KOPT-K1 (cell line): Measurements from ENCODE around the gene TTLL11.

Experiments used
- H3K27ac ChIP-seq: fragments of 200-600 bp; sonication (generic); 2 replicates; pipeline ENCODE4 v1.5.1; 2016; ENCODE audit warnings: antibody characterized with exemption, mild to moderate bottlenecking, low read depth, low read length; ENCODE audit not compliant: poor library complexity, severe bottlenecking
- H3K36me3 ChIP-seq: fragments of 200-600 bp; sonication (generic); 2 replicates; pipeline ENCODE4 v1.5.1; 2017; ENCODE audit warnings: antibody characterized with exemption, mild to moderate bottlenecking, low read length, moderate library complexity; ENCODE audit not compliant: insufficient read depth
- H3K9me3 ChIP-seq: fragments of 200-600 bp; sonication (generic); 2 replicates; pipeline ENCODE4 v1.5.1; 2017; ENCODE audit warnings: antibody characterized with exemption, low read length, mild to moderate bottlenecking; ENCODE audit not compliant: insufficient read depth, poor library complexity, severe bottlenecking

The TTLL11 gene

DNA sequence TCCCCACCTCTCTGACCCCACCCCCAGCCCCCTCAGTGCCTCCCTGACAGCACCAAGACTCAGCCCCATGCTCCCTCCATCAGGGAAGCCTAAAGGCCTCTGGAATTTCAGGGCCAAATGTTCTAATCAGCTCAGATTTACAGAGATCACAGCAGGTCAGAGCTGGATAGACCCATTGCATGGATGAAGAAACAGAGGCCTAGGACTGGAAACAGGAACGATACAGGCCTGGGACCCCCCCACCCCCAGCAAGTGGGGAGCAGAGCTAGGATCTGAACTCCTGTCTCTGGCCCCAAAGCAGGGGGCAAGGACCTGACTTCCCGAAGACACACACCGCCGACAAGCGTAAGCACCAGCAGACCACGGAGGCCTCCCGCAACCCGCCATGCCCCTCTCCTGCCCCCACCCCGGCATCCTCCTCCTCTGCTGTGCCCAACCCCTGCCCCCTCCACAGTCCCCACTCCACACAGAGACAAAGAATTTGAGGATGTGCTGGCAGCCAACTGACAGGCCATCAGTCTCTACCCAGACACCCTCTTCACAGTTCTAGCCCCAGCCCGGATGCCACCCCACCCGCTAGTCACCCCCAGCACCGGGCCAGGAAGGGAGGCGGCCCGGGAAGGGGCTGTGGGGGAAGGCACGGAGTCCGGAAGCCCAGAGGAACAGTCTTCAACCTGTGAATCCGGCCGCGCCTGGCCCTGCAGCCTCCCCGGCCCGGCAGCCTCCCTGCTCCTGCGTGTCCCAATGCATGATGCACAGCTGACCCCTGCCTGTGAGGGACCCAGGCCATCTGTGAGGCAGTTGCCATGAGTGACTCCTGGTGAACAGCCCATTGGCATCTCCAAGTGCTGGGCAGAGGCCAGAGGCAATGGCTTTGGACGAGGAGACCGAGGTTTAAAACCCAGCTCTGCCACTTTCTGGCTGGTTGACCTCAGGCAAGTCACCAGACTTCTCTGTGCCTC, 35.2 kb upstream of the TTLL11 start:
- Histone ChIP-seq H3K36me3 (no peaks in the 10 kb centered on the region), H3K27ac (no peak overlapping the region)

DNA sequence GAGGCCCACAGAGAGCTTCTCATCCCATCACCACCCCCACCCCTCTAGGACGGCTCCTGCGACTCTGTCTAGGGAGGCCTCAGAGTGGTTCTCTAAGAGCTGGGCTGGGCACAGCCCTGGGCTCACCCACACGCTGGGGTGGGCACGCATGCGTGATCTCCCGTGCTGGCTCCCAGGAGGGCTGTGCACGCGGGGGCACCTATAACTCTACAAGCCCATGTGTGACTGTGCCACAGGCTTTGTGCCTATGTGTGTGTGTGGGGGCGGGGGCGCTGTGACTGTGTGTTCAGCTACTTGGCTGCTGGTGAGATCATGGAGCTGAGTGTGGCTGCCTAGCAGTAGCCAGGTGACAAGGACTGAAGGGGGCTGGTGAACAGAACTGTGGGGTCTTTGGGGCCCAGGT, 34.3 kb upstream of the TTLL11 start:
- Histone ChIP-seq H3K27ac (no peak overlapping the region), H3K36me3 (no peaks in the 10 kb centered on the region), H3K9me3 (no peaks in the 10 kb centered on the region)

More for the DNA sequence above, 35.2 kb upstream of the TTLL11 start:
- no peaks in the 10 kb centered on the region for H3K9me3 ChIP-seq

DNA sequence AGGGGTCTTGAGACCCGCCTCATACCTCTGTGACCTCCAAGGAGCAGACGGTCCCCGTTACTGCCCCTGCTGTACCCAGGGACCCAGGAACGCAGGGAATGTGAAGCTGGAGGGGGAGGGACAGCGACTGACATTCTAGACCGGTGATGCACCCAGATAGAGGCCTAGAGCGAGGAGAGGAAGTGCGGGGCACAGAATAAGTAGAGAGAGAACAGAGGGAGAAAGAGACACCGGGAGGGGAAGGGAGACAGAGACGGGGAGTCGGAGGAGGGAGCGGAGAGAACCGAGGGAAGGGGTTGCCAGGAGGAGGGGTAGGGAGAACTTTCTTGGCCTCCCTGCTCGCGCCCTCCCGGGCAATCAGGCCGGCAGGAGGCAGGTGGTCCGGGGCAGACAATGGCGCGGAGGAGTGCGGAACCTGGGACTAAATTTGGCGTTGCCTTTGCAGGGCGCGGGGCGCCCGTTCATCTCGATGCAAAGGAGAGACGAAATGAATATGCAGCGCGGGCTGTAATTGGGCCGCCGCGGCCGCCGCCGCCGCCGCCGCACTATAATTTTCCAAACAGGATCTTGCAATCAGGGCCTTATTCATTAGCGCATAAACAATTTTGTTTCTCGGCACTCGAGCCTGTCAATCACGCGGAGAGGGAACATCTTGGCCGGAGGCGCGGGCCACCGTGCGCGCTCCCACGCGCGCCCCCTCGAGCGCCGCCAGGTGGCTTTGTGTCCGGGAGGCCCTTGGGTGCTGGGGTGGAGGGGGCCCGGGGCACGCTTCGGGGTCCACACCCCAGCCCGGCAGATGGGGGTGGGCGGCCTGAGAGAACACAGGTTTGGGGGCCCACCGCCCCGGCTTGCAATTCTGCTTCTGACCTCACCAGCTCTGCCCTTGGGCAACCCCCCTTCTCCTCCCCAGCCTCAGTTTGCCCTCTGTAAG, 33.5 kb upstream of the TTLL11 start:
- H3K9me3 ChIP-seq = no peaks in the 10 kb centered on the region
- no peak overlapping the region for H3K27ac ChIP-seq

DNA sequence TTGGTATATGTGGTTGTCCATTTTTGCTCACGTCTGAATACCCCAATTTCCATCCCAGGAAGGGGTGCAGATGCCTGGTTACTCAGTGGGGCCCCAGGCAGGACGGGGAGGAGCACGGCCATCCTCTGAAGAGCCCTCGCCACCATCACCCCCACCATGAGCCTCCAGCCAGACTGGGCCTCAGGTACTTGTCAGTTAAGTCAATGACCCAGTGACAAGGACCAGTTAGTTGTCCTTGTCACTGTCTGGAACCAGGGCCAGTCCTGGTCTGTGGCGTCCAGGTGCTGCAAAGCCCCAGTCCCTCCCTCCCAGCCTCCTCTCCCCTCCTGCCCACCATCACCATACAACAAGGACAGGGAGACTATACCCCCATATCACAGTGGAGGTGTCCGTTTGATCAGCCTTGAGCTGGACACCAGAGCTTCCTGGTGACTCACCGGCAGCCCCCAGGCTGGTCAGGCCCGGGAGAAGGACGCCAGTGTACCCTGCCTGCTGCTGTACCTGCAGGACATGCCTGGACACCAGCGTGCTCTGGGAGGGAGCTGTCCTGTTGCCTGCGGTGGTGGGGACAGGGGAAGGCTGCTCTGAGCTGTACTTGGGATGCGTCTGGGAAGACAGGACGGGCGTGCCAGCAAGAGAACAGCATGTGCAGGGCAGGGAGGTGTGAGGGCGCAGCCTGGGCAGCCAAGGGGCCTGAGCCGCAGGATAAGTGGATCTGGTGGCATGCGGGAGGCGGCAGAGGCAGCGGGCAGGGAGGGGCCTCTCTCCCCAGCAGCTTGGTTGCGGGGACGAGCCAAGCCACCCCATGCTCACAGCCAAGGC, 32.6 kb upstream of the TTLL11 start:
- no peaks in the 10 kb centered on the region for H3K9me3 ChIP-seq
- H3K27ac ChIP-seq = no peak overlapping the region
- no peaks in the 10 kb centered on the region for H3K36me3 ChIP-seq

More for the DNA sequence above, 33.5 kb upstream of the TTLL11 start:
- no peaks in the 10 kb centered on the region for H3K36me3 ChIP-seq

DNA sequence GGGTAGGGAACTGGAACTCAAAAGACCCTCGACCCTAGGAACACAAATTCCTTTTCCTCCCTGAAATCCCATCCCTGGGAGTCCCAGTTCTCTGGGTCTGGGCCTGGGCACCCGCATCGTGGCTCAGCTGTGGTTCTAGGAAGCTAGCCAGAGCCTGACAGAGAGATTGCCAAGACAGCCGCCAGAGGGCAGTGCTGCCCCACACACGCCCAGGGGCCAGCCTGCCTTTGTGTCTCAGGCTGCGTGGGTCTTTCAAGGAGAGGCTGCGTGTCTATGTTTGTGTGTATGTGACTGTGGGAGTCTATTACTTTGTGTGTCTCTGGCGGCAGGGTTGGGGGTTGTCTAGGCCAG, 32.0 kb upstream of the TTLL11 start:
- no peak overlapping the region for H3K27ac ChIP-seq

DNA sequence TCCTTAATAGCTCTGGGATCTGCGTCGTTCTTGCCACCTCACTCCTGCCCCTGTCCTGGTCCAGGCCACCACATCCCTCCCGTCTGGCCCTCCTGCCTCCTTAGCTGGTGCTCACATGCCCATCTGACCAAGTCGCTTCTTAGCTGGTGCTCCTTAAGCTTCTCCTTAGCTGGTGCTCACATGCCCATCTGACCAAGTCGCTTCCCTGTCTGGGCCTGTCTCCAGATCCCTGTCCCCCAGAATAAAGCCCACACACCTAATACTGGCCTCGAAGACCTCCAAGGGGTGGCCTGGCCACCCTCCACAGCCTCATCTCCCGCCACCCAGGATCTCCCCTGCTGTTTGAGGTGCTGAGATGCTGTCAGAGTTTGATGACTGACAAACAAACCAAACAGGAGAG, 31.4 kb upstream of the TTLL11 start:
- H3K27ac ChIP-seq = no peak overlapping the region
- no peaks in the 10 kb centered on the region for H3K36me3 ChIP-seq
- H3K9me3 ChIP-seq = no peaks in the 10 kb centered on the region

More for the DNA sequence above, 32.0 kb upstream of the TTLL11 start:
- no peaks in the 10 kb centered on the region for H3K36me3 ChIP-seq
- H3K9me3 ChIP-seq = no peaks in the 10 kb centered on the region

DNA sequence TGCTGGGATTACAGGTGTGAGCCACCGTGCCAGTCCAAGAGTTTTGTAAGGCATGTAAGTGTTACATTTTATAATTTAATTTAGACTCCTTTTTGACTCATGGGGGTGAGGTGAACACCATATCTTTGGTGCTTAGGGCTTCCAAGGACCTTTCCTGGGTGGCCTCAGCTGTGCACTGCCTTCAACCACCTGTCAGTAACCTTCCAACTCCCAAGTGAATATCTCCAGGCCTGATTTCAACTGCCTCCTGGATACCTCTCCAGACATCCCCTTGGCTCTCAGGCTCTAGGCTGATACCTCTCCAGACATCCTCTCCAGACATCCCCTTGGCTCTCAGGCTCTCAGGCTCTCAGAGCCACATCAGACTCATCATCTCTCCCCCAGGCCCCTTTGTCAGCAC, 30.9 kb upstream of the TTLL11 start:
- Histone ChIP-seq H3K27ac (no peak overlapping the region), H3K36me3 (no peaks in the 10 kb centered on the region), H3K9me3 (no peaks in the 10 kb centered on the region)

DNA sequence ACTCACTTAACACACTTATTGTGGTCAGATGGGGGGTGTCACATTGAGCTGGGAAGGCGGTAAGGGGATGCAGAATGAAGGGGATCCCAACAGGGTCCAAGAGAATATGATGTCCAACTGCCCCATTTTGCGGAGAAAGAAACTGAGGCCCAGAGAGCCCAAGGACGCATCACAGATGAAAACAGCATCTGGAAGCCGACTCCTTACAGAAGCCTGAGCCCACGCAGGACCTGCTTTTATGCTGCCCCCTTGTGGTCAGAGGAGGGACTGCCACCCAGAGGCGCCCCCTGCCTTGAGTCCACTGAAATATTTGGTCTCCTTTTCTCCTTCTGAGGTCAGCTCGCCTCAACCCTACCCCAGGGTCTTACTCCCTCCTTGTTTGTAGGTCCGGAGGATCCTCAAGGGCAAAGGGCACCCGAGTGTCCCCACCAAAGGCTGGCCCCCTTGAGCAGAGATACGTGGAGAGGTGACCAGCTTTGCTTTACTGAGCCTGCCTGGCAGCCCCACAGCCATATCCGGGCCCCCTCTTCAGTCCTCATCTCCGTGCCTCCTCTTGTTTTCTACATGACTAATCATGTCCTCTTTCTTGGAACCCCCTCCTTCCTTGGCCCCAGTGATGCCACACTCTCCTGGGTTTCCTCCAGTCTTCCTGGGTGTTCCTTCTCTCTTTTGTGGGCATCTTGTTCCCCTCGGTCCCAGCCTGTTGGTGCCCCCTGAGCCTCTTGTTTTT, 30.0 kb upstream of the TTLL11 start:
- no peaks in the 10 kb centered on the region for H3K9me3 ChIP-seq
- H3K27ac ChIP-seq = no peak overlapping the region
- no peaks in the 10 kb centered on the region for H3K36me3 ChIP-seq

DNA sequence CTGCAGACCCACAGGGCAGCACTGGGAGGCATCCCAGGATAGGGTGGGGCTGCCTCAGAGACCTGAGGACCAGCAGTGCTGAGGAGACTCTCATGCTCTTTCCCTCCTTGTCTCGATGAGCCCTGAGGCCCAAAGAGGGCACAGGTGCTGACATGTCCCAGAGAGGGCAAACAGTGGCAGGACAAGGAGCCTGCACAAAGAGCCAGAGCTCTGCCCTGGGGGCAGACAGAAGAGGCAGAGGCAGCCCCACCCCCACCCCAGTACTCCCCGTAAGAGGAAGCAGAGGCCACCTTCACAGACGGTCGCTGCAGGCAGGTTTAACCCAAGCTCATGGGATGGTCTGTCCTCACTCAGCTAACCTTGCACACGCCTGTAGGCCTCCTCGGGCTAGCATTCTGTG, 29.4 kb upstream of the TTLL11 start:
- Histone ChIP-seq H3K9me3 (no peaks in the 10 kb centered on the region), H3K27ac (no peak overlapping the region), H3K36me3 (no peaks in the 10 kb centered on the region)

DNA sequence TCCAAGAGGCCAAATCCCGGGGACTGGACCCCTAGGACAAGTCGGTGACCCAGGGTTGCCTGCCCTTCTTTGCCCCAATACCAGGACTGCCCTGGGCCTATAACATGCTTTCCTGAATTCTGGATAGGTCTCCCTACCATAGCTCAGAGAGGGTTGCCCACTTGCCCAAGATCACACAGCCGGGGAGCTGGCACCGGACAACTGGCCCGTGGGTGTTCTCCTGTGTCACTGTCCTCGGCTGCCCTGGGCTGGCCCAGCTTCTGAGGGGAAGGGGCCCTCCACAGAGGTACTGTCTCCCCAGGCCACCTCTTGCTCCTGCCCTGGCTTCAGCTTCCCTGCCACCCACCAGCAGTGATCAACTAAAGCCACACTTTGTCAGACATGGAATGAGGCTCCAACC, 28.8 kb upstream of the TTLL11 start:
- Histone ChIP-seq H3K36me3 (no peaks in the 10 kb centered on the region), H3K9me3 (no peaks in the 10 kb centered on the region)

DNA sequence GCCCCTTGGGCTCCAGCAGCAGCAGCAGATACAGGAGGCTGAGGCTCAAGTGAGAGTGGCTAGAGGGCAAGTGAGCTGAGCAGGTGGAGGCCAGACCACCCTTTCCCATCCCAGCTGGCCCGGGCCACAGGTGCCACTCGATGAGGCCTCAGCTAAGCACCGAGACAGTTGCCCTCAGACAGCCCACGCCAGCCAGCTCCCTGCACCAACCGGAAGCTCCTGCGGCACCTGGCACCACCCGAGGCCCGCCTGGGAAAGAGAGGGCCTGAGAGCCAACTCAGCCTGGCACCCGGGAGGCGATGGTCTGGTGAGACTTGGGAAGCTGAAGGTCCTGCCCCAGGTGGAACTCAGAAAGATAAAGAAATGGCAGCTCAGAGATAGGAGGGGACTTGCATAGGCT, 28.3 kb upstream of the TTLL11 start:
- Histone ChIP-seq H3K27ac (no peak overlapping the region), H3K9me3 (no peaks in the 10 kb centered on the region), H3K36me3 (no peaks in the 10 kb centered on the region)

More for the DNA sequence above, 28.8 kb upstream of the TTLL11 start:
- H3K27ac ChIP-seq = no peak overlapping the region

DNA sequence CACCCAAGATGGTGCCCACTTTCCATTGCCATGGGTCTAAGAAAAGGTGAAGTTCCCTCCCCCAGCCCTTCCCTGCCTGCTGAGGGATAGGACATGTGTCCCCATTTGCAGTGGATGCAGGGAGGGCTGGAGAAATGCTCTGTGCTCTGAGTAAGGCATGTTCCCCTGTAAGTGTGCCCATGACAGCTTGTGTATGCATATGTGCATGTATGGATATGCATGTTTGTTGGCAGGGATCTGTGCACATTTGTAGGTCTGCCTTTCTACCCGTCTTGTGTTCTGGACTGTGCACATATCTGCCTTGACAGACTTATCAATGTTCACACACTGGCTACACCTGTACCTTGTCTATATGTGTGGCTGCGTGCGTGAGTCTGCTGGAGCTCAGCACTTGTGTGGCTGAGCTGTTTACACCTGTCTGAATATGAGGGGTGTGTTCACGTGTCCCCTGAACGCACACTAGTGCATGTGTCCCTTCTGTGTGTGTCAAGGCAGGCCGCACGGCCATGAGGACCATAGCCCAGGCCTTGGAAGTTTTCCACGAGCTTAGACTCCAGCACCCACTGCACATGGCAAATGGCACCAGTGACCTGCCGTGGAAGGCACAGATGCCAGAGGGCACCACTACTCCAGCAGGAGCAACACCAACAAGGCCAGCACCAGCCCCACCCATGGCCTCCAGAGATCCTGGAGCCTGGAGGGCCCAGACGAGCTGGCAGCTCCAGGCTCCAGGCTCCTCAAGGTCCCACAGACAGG, 27.4 kb upstream of the TTLL11 start:
- H3K27ac ChIP-seq = no peak overlapping the region
- no peaks in the 10 kb centered on the region for H3K36me3 ChIP-seq
- no peaks in the 10 kb centered on the region for H3K9me3 ChIP-seq

DNA sequence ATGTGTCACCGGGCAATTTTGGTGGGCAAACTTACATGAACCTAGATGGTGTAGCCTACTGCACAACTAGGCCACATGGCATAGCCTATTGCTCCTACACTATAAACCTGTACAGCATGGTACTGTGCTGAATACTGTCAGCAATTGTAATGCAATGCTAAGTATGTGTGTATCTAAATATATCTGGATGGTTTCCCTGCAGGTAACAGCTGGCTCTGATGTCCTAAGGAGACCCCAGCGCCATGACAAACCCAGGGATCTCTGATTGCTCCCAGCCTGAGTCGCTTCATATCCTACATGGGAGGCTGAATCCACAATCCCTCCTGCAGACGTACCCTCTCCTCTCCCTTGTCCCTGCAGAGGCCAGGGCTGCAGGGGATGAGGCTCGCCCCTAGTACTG, 26.6 kb upstream of the TTLL11 start:
- Histone ChIP-seq H3K27ac (no peak overlapping the region), H3K36me3 (no peaks in the 10 kb centered on the region), H3K9me3 (no peaks in the 10 kb centered on the region)

DNA sequence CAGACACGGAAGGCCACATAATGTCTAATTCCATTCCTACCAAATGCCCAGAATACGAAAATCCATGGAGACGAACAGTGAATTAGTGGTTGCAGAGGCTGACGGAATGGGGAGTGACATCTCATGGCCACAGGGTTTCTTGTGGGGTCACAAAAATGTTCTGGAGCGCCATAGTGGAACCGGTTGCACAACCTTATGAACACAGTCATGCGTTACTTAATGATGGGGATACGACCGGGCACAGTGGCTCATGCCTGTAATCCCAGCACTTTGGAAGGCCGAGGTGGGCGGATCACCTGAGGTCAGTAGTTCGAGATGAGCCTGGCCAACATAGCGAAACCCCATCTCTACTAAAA, 26.0 kb upstream of the TTLL11 start:
- Histone ChIP-seq H3K36me3 (no peaks in the 10 kb centered on the region), H3K27ac (no peak overlapping the region), H3K9me3 (no peaks in the 10 kb centered on the region)
